Keratinocyte (primary cell): Measurements from ENCODE around the gene CCR7. TPM values are rescaled to one million over a fixed set of nuclear protein-coding genes. Genes with fewer than 3 reads are reported as not detected.

ENCODE experiments used
- DNase-seq: peaks from one replicate; pipeline ENCODE4 v3.0.0-alpha.2; 2011; ENCODE audit warnings: low read depth, missing footprints, low spot score
- FAIRE-seq: peaks from 2 replicates; lab custom pipeline; 2011; peaks lifted over from hg19 to GRCh38; lab: Jason Lieb, UNC
- H2AFZ ChIP-seq: 2 replicates; pipeline ENCODE4 v1.6.0; 2012; ENCODE audit warnings: low read length, control low read depth, inconsistent platforms; ENCODE audit not compliant: control insufficient read depth
- H3K27ac ChIP-seq: 2 replicates; pipeline ENCODE4 v1.5.1; 2011; ENCODE audit warnings: low read length; ENCODE audit not compliant: control insufficient read depth, insufficient read depth
- H3K27me3 ChIP-seq: 3 replicates; pipeline ENCODE4 v1.6.0; 2011; ENCODE audit warnings: low read length; ENCODE audit not compliant: control insufficient read depth, insufficient read depth; ENCODE audit errors: extremely low read depth
- H3K36me3 ChIP-seq, 2 experiments: 2 replicates in 1 of 2; 3 replicates in 1 of 2; pipeline ENCODE4 v1.5.1; 2011; ENCODE audit warnings: low read length in 2 of 2, mild to moderate bottlenecking in 1 of 2; ENCODE audit not compliant: control insufficient read depth in 2 of 2, insufficient read depth in 2 of 2; ENCODE audit errors: extremely low read depth in 1 of 2
- H3K4me1 ChIP-seq: 3 replicates; pipeline ENCODE4 v1.5.1; 2011; ENCODE audit warnings: low read length; ENCODE audit not compliant: control insufficient read depth, insufficient read depth; ENCODE audit errors: extremely low read depth
- H3K4me2 ChIP-seq: 3 replicates; pipeline ENCODE4 v1.6.0; 2011; ENCODE audit warnings: low read depth, low read length; ENCODE audit not compliant: control insufficient read depth, insufficient read depth; ENCODE audit errors: extremely low read depth
- H3K4me3 ChIP-seq, 3 experiments: fragments of 200-600 bp in 1 of 3; sonication (generic) in 1 of 3; 2 replicates in 2 of 3; 3 replicates in 1 of 3; pipeline ENCODE4 v1.5.1; 2011 to 2016; ENCODE audit warnings: low read length in 3 of 3, mild to moderate bottlenecking in 3 of 3, control low read depth in 2 of 3, inconsistent platforms in 1 of 3, low read depth in 1 of 3, mixed read lengths in 1 of 3, mixed run types in 1 of 3, moderate library complexity in 1 of 3; ENCODE audit not compliant: control insufficient read depth in 2 of 3, insufficient read depth in 2 of 3; ENCODE audit errors: extremely low read depth in 1 of 3
- H3K79me2 ChIP-seq: 2 replicates; pipeline ENCODE4 v1.6.0; 2012; ENCODE audit warnings: low read length; ENCODE audit not compliant: control insufficient read depth, insufficient read depth
- H3K9ac ChIP-seq: 3 replicates; pipeline ENCODE4 v1.6.0; 2011; ENCODE audit warnings: low read length; ENCODE audit not compliant: control insufficient read depth, insufficient read depth; ENCODE audit errors: extremely low read depth
- H3K9me1 ChIP-seq: 3 replicates; pipeline ENCODE4 v1.6.0; 2011; ENCODE audit warnings: low read length; ENCODE audit not compliant: control insufficient read depth, insufficient read depth; ENCODE audit errors: extremely low read depth
- H3K9me3 ChIP-seq: 2 replicates; pipeline ENCODE4 v1.5.1; 2012; ENCODE audit warnings: low read depth, low read length; ENCODE audit not compliant: control insufficient read depth
- H4K20me1 ChIP-seq: 3 replicates; pipeline ENCODE4 v1.6.0; 2011; ENCODE audit warnings: low read length; ENCODE audit not compliant: control insufficient read depth, insufficient read depth; ENCODE audit errors: extremely low read depth
- CTCF ChIP-seq, 3 experiments: IDR thresholded peaks in 1 of 3; conservative IDR thresholded peaks in 1 of 3; optimal IDR thresholded peaks in 1 of 3; 2 replicates in 2 of 3; 3 replicates in 1 of 3; pipeline versions ENCODE3 to v1.5.1; 2011; ENCODE audit warnings: low read length in 3 of 3, mild to moderate bottlenecking in 3 of 3, moderate library complexity in 2 of 3, control low read depth in 1 of 3, inconsistent platforms in 1 of 3; ENCODE audit not compliant: insufficient read depth in 2 of 3; ENCODE audit errors: extremely low read depth in 1 of 3
- EZH2 ChIP-seq: IDR thresholded peaks from one replicate; pipeline ENCODE4 v1.6.1; 2012; ENCODE audit warnings: inconsistent platforms, mild to moderate bottlenecking, low read length, moderate library complexity
- dilution Hi-C: fragments of 300-500 bp; cut with MboI; formaldehyde crosslinking; loops from one replicate; pipeline ENCODE4 v1.7.0; 2020; ENCODE audit warnings: low sequenced_read_pairs; ENCODE audit not compliant: extremely low pct_ligation_motif_present
- polyA plus RNA-seq, 5 experiments: library from polyadenylated mRNA; depleted of rRNA in 3 of 5; stranded (reverse) in 3 of 5; stranded (forward) in 1 of 5; unstranded in 1 of 5; fragments of >200 nt; gene quantifications; 1 replicate in 1 of 5; 2 replicates in 3 of 5; 3 replicates in 1 of 5; pipeline versions ENCODE4 v1.2.1 to v1.2.3, GENCODE V29; 2011 to 2012; ENCODE audit warnings: missing spikeins in 2 of 5, low read depth in 1 of 5, low replicate concordance in 1 of 5

Gene CCR7
- polyA plus RNA-seq, 1 donor (not counting 4 experiments of a cell fraction or from before 2014, with no cell fraction given): 0.16 TPM

GRCh38 chr17:40559564-40559916 is 5.7 kb downstream of the CCR7 start:
- DNase-seq (no peak), FAIRE-seq (no peak)
- H3K9ac ChIP-seq: peak overlapping the region; percentile 54
- H3K27ac ChIP-seq: no peak overlapping the region
- H4K20me1 ChIP-seq: no peaks in the 10 kb centered on the region
- H3K4me3 ChIP-seq: no peak overlapping the region
- H3K9me1 ChIP-seq: no peaks in the 10 kb centered on the region
- dilution Hi-C loops: no loop called here
- no peaks in the 10 kb centered on the region for H3K79me2 ChIP-seq
- peaks cover 12% of the 10 kb centered on the region for H3K4me1 ChIP-seq
- H3K36me3 ChIP-seq: no peaks in the 10 kb centered on the region
- TF ChIP-seq EZH2 (no peak), CTCF (optimal IDR thresholded peaks at IDR 0.05 in 1 of 3, IDR thresholded peaks at IDR 0.05 in 1 of 3, conservative IDR thresholded peaks at IDR 0.05 in 1 of 3; ENCODE audit: extremely low read depth in 1 of 3, insufficient read depth in 2 of 3, low read length in 3 of 3) (no peak)
- no peak overlapping the region for H2AFZ ChIP-seq
- H3K27me3 ChIP-seq: peaks cover 36% of the 10 kb centered on the region
- H3K4me2 ChIP-seq: no peak overlapping the region
- no peaks in the 10 kb centered on the region for H3K9me3 ChIP-seq

GRCh38 chr17:40558890-40559563 is 6.2 kb downstream of the CCR7 start:
- DNase-seq (no peak), FAIRE-seq (no peak)
- Histone ChIP-seq H3K4me3 (no peak overlapping the region), H3K36me3 (no peaks in the 10 kb centered on the region), H3K4me2 (no peak overlapping the region), H3K79me2 (no peaks in the 10 kb centered on the region), H4K20me1 (no peaks in the 10 kb centered on the region), H3K27ac (no peak overlapping the region), H2AFZ (no peak overlapping the region), H3K9me3 (no peaks in the 10 kb centered on the region), H3K27me3 (peaks cover 31% of the 10 kb centered on the region), H3K4me1 (peaks cover 12% of the 10 kb centered on the region), H3K9me1 (no peaks in the 10 kb centered on the region), H3K9ac (no peak overlapping the region)
- dilution Hi-C loops: no loop called here
- no peak for TF ChIP-seq EZH2
- no peak for TF ChIP-seq CTCF (optimal IDR thresholded peaks at IDR 0.05 in 1 of 3, IDR thresholded peaks at IDR 0.05 in 1 of 3, conservative IDR thresholded peaks at IDR 0.05 in 1 of 3; ENCODE audit: extremely low read depth in 1 of 3, insufficient read depth in 2 of 3, low read length in 3 of 3)
